HG02759 (cell line): ENCODE data around the gene PLAC8.
"Not testable (repeated sequence)": the region's sequence is repeated elsewhere in the genome, so short reads cannot be mapped to it uniquely, and the experiment has no call there.

ENCODE experiments used
- ATAC-seq: cut with Tn5 transposase; IDR thresholded peaks from one replicate; pipeline ENCODE4 v1.9.1; 2021; ENCODE audit warnings: mild to moderate bottlenecking, moderate library complexity; ENCODE audit not compliant: unreplicated experiment

PLAC8 gene, protein sequence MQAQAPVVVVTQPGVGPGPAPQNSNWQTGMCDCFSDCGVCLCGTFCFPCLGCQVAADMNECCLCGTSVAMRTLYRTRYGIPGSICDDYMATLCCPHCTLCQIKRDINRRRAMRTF

DNA sequence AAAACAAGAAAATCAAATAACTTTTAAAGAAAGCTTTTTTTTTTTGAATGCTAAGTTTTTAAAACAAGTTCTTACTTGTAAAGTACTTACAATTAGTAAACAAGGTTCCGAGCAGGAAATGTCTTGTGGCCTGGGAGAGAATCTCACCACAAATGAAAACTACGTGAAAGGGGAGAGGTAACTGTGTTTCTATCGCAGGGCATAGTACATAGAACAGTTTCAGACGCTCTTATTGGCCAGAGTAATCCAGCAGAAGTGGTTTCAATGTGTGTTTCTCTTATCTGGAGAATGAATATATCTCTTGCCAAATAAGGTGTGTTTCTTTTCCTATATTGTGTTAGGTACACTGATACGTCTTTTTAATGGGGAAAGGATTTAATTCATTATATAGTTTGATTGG, at the start of gene PLAC8:
PLAC8 (minus strand) TSS at position 154 of the 400 bp plus-strand sequence. CDS start 6,808 bp downstream, outside the sequence.
- peak; percentile 40 for ATAC-seq

DNA sequence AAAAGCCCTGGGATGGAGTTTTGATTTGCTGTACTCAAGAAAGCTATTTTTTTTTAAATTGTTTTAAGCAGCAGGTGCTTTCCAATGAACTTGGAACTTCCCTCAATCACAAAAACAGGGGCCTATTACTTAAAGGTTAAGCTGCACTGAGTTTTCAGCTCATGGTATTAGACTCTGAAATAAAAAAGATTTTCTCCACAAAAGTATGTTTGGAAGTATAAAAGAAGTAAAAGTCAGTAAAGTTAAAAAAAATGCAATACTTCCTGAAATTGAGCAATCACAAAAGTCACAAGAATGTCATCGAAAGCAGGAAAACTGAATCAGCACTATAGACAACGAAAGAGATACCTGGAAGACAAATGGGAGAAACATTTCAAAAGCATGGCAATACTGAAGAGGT, 38.9 kb upstream of the PLAC8 start:
- ATAC-seq = no peak

DNA sequence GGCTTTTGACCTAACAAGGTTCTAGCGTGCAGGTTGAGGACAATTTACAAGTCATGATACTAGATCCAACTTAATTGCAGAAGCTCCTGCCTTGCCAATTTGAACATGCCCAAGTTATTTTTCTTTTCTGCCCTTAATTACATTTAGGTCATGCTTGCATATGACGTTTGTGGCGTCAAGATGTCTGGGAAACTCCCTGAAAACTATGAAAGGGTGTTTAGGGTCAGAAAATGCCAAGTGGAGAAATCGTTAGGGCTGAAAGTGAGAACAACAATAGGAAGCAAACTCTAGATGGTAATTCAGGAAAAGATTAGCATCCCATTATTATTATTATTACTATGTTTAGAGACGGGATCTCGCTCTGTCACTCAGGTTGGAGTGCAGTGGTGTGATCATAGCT, 38.2 kb upstream of the PLAC8 start:
- no peak for ATAC-seq

DNA sequence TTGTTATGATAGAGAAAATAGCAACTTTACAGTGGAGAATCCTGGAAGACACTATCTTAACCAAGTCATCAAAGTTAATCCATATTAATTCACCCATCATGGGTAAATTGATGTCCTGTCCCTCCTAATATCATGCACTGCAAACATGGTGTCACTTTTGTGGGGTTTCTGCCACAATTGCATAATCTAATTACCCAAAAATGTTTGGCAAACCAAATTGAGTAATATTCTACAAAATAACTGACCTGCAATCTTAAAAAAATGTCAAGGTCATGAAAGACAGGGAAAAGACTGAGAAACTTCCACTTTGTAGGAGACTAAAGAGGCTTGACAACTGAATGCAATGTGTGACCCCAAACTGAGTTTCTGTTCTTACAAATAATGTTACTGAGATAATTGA, 37.1 kb upstream of the PLAC8 start:
- no peak for ATAC-seq

DNA sequence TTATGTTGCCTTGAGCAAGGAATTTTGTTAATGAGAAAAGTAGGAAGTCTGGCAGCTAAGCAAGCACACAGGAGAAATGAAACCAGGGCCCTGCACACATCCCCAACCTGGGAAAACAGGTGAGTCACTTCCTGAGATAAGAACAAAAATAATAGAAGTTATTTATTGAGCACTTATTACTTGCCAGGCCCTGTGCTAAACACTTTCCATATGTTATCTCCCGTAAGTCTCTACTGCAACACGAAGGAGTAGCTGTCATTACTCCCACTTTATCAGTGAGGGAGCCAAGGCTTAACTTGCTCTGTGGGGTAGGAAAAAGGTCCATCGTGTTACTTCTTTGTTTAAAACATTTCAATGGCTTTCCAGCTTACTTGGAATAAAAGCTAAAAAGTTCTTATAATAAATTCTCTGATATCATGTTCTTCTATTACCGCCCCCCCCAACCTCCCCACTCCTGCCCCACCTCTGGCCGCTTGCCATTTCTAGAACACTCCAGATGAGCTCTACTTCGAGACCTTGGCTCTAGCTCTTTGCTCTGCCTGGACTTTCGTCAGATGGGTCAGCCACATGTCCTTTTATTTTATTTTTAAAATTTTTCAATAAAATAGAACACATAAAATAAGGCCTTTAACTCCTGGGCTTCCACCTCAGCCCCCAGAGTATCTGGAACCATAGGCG, 36.3 kb upstream of the PLAC8 start:
- no peak for ATAC-seq

DNA sequence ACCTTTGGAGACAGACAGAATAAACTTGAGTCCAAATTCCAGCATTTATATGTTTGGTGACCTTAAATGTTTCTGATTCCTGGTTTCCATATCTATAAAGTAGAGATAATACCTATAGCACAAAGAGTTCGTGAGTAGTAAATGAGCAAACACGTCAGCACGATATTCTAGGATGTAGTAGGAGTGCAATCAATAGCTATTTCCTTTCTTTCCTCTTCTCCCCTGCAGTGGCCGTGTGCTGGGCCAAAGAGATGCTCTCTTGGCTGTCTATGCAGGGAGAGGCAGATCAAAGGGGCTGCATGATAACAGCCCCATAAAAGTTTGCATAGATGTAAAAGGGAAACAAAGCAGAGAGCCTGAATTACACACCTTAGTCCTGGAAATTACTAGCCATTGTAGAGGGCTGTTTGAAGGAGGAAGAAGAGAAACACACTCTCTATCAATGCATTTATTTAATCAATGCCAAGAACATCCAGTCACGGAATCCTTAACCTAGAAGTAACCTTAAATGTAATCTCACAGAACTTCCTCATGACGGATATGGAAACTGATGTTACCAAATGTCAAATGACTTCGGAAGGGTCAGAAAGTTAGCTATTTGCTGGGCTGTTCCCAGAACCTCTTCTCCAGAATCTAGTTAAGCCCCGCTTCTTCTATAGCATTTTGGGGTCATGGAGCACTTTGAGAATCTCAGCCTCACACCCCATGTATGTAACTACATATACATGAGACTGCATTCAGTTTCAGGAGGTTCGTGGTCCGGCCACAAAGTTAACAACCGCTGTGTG, 35.5 kb upstream of the PLAC8 start:
- ATAC-seq = no peak

DNA sequence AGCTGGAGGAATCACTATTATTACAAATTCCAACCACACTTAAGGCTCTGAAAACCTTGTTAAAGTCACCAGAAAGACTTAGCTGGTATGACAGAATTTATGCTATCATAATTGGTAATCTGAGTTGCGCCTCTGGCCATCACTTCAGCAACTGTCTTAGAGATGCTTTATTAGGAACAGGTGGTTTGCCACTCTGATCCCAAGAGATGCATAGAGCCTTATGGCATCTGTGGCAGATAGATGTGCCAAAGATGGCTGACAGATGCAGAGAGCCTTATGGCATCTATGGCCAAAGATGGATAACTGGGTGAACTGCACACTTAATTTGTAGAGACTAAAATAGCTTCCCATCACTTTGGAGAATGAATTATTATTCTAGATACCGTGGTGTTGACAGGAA, 32.3 kb upstream of the PLAC8 start:
- ATAC-seq = no peak

DNA sequence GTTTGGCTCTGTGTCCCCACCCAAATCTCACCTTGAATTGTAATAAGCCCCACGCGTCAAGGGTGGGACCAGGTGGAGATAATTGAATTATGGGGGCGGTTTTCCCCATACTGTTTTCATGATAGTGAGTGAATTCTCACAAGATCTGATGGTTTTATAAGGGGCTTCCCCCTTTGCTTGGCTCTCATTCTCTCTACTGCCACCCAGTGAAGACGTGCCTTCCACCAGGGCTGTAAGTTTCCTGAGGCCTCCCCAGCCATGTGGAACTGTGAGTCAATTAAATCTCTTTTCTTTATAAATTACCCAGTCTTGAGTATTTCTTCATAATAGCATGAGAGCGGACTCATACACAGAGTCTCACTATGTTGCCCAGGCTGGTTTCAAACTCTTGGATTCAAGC, 31.2 kb upstream of the PLAC8 start:
- ATAC-seq = not testable (repeated sequence)

DNA sequence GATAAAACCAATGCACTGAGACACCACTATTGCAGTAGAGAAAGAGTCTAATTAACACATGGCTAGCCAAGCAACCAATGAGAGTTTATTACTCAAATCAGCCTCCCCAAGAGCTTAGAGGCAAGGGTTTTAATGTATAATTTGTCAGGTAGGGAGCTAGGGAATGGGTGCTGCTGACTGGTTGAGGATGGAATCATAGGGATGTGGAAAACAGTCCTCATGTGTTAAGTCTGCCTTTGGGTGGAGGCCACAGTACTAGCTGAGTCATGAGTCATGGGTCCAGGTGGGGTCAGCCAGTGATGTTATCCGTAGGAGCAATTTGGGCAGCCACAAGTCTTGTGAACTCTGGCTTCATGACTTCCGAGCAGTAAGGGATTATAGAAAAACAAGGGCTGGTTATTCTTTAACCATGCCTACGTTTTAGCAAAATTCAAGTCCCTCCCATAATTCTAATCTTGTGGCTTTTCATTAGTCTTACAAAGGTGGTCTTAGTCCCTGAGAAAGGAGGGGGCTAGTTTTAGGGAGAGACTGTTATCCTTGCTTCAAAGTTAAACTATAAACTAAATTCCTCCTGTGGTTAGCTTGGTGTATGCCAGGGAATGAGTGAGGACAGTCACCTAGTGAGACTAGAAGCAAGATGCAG, 25.1 kb upstream of the PLAC8 start:
- no peak for ATAC-seq

DNA sequence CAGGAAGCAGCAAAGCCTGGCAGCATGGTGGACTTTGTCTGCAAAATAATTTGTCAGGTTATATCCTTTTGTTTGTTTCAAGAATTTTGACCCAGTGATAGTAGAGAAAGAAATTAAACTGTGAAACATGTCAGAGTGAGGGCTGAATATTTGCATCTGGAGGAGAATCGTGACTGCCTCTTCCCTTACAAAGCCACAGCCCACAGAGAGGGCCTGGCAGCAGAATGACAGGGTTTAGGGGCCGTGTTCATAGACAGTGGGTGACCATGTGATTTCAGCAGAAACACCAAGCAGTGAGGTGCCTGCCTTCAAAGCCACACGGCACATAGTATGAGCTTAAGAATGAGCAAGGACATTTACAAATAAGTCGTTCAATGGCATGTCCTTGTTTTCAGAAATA, 24.4 kb upstream of the PLAC8 start:
- ATAC-seq = peak; percentile 48

DNA sequence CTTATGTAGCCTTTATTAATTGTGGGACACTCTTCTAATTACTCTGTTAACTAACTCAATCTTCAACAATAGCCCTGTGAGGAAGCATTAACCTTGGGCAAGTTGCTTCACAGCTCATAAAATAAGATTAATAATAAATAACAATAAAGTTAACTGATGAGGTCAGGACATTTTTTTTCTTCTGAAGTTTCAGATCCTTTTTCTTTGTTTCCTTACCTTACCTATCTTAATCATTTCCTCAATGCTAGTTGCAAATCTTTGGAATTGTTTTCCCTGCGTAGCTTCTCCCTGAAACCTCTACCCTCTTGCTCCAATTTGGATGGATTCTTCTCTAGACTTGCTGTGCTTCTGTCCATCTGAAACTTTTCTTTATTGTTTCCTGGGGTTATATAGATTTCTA, 17.5 kb upstream of the PLAC8 start:
- ATAC-seq = no peak

DNA sequence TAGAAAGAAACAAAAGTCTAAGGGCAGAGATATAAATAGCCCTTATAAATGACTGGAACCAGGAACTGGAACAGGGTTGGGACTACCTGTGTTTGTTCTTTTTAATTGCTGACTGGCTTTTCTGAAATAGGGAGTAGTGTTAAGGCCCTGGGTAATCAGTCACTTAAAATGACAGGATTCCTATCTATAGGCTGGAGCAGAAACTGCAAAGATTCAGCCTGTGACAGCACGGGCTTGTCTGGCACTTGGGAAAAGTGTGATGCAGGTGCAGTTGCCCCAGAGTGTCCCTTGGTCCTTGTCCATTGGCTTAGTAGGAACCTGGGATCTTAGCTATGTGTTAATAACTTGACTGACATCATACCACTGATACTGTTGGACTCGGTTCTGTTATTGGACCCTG, 14.7 kb upstream of the PLAC8 start:
- ATAC-seq = no peak

DNA sequence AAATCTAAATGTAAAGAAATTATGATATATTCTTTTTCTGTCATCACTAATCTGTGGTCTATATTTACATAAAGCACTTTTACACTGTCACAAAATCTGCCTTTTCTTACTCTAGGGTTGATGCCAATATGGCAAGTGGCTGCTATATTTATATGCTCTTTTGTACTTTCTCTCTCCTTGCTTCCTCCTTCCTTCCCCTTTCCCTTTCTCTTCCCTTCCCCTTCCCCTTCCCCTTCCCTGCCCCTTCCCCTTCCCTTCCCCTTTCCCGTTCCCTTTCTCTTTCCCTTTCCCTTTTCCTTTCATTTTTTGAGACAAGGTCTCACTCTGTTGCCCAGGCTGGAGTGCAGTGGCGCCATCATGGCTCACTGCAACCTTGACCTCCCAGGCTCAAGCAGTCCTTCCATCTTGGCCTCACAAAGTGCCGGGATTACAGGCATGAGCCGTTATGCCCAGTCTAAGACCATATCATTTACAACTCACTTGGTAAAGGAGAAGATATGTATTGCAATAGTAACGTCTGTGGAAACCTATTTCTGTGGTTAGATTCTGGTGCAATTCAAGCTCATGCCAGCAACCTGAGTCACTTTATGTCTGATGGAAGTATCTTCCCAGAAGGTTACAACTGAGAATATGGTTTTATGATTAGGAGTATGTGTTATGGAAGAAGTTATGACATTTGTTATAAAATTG, 13.9 kb upstream of the PLAC8 start:
- no peak for ATAC-seq

DNA sequence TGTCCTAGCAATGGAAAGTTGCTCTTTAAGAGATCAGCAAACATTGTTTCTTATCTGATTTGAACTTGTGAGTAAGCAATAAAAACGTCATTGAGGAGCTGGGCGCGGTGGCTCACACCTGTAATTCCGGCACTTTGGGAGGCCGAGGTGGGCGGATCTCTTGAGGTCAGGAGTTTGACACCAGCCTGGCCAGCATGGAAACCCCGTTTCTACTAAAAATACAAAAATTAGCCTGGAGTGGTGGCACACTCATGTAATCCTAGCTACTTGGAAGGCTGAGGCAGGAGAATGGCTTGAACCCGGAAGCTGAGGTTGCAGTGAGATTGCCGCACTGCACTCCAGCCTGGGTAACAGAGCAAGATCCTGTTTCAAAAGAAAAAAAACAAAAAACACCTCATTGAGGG, 11.2 kb upstream of the PLAC8 start:
- ATAC-seq = no peak

DNA sequence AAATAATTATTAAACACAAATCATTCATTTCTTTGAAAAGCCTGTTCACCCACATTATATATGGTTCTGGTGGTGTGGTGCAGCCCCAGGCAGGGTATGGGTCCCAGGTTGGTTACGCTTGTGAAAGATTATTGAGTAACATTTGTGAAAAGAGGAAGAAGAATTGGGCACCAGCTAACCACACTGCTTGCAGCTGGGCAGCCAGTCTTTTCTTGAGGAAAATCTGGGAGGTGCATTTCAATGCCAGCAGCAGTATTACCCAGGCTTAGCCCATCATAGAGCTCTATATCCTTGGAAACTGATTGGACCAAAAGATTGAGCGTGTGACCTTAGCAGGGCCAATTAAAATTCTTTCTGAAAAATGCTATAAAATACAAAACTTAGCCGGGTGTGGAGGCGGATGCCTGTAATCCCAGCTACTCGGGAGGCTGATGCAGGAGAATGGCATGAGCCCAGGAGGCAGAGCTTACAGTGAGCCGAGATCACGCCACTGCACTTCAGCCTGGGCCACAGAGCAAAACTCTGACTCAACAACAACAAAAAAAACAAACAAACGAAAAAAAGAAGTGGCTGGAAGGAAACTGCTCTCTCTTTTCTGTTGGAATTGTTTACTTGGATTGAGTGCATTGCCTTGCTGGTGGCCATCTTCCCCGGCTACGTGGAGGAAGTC, 9.7 kb upstream of the PLAC8 start:
- ATAC-seq = peak; percentile 83

DNA sequence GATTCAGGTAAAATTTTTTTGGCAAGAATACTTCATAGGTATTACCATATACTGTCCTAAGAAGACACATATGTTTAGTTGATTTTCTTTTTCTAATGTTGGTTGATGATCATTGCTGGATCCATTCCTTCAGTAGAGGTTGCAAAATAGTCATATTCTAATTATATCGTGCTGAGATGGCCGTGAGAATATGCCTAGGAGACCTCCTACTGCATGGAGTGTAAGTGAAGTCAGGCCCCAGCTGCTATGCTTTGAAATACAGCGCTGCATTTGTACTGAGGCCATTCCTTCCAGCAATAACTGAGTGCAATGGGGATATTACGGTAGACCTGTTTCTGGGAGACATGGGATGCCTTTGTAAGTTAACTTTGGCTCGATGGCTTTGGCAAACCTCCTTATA, 6.7 kb upstream of the PLAC8 start:
- ATAC-seq = no peak

DNA sequence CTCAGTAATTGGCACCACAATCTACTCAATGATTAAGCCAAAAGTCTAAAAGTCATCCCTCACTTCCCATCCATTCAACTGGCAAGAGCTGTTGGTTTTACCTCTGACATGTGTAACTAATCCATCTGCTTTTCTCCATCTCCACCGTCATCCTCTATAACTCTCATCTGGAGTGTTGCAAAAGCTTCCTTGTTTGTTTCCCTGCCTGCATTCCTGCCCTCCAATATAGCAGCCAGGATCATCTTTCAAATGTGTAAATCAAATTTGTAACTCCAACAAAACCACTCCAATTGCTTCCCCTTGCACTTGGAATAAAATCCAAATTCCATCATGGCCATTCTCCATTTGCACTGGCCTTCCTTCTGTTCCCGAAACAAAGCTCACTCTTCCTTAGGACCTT, 4.3 kb upstream of the PLAC8 start:
- no peak for ATAC-seq

DNA sequence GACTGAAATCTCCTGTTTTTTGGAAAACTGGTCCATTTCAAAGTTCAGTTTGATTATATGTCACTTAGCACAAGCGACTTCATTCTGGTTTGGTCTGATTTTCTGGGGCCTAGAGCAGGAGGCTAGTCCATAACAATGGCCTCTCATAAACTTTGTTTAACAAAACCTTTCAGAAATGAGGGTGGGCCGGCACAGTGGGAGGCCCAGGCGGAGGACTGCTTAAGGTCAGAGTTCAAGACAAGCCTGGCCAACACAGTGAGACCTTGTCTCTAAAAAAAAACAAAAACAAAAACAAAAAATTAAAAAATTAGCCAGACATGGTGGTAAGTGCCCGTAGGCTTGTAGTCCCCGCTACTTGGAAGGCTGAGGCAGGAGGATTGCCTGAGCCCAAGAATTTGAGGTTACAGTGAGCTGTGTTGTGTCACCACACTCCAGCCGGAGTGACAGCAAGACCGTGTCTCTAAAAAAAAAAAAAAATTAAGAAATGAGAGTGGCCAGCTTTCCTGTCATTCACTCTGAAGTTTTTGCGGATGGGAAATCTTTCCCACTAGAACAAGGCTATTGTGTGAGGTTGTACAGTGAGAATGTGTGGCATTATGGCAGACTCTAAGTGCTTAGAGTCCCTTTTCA, 1.2 kb upstream of the PLAC8 start:
- no peak for ATAC-seq

DNA sequence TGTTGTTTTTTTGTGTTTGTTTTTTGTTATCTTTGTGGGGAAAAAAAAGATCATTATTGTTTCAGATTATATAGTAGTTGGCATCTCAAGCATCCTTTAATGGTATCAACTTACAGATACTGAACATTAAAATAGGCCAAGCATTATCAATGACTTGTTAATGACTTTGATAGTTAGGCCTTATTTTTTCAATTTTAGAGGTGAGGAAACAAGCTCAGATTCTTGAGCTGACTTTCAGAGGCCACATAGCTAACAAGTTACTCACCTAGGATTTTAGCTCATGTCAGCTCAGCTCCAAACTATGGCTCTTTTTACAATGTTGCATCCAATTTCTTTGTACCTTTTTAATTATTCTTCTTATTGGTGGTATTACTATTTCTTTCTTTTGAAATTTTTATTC, 471 bp upstream of the PLAC8 start:
- ATAC-seq = no peak

DNA sequence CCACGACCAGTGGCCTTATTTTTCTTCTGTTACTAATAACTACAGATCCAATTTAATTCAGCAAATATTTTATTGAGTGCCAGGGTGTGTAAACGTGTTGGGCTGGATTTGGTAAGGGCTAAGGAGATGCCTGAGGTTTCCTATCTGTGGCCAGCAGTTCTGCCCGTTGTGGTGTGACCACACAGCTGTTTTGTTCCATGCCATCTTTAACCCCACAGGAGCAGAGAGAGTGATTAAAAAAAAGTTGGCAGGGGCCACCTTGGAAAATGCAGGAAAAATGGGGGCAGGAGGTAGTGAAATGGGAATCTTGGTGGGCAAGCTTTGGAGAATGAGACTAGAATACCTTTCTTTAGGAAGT, 1.1 kb downstream of the PLAC8 start:
- ATAC-seq = no peak
